ENCODE measurements around the gene GRPEL1. TPM values are rescaled to one million over a fixed set of nuclear protein-coding genes. Genes with fewer than 3 reads are reported as not detected.

Gene GRPEL1
- total and polyA plus RNA-seq, 2 experiments from 2014 or later = 27.4 to 112 TPM

DNA sequence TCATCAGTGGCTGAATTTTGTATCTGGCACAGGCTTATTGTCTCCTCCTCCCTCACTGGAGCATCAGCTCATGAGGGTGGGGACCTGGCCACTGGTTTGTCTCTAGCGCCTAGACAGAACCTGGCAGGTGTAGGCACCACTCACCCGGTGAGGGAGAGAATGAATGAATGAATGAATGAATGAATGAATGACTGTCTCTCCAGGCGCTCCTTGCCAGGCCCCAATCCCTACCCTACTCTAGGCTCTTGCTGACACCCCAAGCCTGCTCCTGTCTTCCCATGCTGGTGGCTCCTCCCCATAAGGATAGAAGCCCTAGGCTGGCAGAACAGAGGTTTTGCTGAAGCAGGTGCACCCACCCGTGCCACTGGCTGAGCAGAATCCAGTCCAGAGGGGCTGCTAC is 41.3 kb upstream of the GRPEL1 start (continued):
- no peak for TF ChIP-seq NANOG (IDR thresholded peaks at IDR 0.05; ENCODE audit: borderline replicate concordance)
- TF ChIP-seq, protein P1, sequence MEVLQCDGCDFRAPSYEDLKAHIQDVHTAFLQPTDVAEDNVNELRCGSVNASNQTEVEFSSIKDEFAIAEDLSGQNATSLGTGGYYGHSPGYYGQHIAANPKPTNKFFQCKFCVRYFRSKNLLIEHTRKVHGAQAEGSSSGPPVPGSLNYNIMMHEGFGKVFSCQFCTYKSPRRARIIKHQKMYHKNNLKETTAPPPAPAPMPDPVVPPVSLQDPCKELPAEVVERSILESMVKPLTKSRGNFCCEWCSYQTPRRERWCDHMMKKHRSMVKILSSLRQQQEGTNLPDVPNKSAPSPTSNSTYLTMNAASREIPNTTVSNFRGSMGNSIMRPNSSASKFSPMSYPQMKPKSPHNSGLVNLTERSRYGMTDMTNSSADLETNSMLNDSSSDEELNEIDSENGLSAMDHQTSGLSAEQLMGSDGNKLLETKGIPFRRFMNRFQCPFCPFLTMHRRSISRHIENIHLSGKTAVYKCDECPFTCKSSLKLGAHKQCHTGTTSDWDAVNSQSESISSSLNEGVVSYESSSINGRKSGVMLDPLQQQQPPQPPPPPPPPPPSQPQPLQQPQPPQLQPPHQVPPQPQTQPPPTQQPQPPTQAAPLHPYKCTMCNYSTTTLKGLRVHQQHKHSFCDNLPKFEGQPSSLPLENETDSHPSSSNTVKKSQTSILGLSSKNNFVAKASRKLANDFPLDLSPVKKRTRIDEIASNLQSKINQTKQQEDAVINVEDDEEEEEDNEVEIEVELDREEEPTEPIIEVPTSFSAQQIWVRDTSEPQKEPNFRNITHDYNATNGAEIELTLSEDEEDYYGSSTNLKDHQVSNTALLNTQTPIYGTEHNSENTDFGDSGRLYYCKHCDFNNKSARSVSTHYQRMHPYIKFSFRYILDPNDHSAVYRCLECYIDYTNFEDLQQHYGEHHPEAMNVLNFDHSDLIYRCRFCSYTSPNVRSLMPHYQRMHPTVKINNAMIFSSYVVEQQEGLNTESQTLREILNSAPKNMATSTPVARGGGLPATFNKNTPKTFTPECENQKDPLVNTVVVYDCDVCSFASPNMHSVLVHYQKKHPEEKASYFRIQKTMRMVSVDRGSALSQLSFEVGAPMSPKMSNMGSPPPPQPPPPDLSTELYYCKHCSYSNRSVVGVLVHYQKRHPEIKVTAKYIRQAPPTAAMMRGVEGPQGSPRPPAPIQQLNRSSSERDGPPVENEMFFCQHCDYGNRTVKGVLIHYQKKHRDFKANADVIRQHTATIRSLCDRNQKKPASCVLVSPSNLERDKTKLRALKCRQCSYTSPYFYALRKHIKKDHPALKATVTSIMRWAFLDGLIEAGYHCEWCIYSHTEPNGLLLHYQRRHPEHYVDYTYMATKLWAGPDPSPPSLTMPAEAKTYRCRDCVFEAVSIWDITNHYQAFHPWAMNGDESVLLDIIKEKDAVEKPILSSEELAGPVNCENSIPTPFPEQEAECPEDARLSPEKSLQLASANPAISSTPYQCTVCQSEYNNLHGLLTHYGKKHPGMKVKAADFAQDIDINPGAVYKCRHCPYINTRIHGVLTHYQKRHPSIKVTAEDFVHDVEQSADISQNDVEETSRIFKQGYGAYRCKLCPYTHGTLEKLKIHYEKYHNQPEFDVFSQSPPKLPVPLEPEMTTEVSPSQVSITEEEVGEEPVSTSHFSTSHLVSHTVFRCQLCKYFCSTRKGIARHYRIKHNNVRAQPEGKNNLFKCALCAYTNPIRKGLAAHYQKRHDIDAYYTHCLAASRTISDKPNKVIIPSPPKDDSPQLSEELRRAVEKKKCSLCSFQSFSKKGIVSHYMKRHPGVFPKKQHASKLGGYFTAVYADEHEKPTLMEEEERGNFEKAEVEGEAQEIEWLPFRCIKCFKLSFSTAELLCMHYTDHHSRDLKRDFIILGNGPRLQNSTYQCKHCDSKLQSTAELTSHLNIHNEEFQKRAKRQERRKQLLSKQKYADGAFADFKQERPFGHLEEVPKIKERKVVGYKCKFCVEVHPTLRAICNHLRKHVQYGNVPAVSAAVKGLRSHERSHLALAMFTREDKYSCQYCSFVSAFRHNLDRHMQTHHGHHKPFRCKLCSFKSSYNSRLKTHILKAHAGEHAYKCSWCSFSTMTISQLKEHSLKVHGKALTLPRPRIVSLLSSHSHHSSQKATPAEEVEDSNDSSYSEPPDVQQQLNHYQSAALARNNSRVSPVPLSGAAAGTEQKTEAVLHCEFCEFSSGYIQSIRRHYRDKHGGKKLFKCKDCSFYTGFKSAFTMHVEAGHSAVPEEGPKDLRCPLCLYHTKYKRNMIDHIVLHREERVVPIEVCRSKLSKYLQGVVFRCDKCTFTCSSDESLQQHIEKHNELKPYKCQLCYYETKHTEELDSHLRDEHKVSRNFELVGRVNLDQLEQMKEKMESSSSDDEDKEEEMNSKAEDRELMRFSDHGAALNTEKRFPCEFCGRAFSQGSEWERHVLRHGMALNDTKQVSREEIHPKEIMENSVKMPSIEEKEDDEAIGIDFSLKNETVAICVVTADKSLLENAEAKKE (CRISPR knock-in tag; IDR thresholded peaks at IDR 0.05) = no peak
- TF ChIP-seq JUNB (IDR thresholded peaks at IDR 0.05; ENCODE audit: unreplicated experiment) = no peak
- no peak for TF ChIP-seq EZH2 (IDR thresholded peaks at IDR 0.05; ENCODE audit: low read depth, unreplicated experiment)
- TF ChIP-seq ZNF331 (CRISPR knock-in tag; IDR thresholded peaks at IDR 0.05; ENCODE audit: low read depth) = no peak
- TF ChIP-seq POLR2AphosphoS5 (IDR thresholded peaks at IDR 0.05; ENCODE audit: low read depth) = no peak

DNA sequence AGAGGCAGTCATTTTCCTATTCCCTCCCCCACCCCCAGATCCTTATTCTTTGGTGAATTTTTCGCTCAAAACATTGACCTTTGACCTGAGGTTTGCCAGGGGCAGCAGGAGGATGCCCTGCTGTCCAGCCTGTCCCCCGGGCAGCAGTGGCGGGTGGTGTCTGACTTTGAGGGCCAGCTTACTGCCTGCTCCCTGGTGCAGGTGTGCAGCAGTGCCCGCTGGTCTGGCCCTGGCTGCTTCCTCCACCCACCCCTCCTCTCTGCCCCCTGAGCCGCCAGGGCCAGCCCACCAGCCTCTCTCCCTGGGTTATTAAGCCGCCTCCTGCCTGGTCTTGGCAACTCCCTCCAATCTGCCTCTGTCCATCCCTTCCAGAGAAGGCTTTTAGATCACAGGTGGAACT is 40.8 kb upstream of the GRPEL1 start:
- H4K20me1 ChIP-seq (replicated peaks; ENCODE audit: insufficient read depth) = no peaks in the 10 kb centered on the region
- no peak overlapping the region for H3K4me3 ChIP-seq
- H3K79me2 ChIP-seq (replicated peaks; ENCODE audit: insufficient read depth) = no peaks in the 10 kb centered on the region
- no peak overlapping the region for H2AFZ ChIP-seq
- no peak for ATAC-seq
- H3K4me2 ChIP-seq = no peak overlapping the region
- Mint-ChIP-seq H3K27me3 (ENCODE audit: insufficient read depth, low read depth, poor library complexity) (peaks cover 18% of the 10 kb centered on the region), H3K9me3 (no peaks in the 10 kb centered on the region; the same call in 2 of the 3 replicates), H3K4me1 (peaks cover 5% of the 10 kb centered on the region; the same call in 1 of the 3 replicates), H3K27ac (no peak overlapping the region), H3K4me3 (no peak overlapping the region), H3K36me3 (ENCODE audit: low read depth) (no peaks in the 10 kb centered on the region)
- H3F3A ChIP-seq (replicated peaks; ENCODE audit: low read depth) = no peaks in the 10 kb centered on the region
- no peak for DNase-seq (ENCODE audit: low spot score)
- H3K9me2 ChIP-seq (ENCODE audit: insufficient read depth) = no peaks in the 10 kb centered on the region
- H3K27me3 ChIP-seq (ENCODE audit: insufficient read depth) = peaks cover 6% of the 10 kb centered on the region
- H3K27ac ChIP-seq (ENCODE audit: low read depth) = no peak overlapping the region
- no peaks in the 10 kb centered on the region; the same call in 1 of the 2 replicates for H3K4me1 ChIP-seq (ENCODE audit: insufficient read depth)
- H3K36me3 ChIP-seq (ENCODE audit: insufficient read depth) = no peaks in the 10 kb centered on the region
- no peak for TF ChIP-seq CREB1 (CRISPR knock-in tag; IDR thresholded peaks at IDR 0.05; ENCODE audit: low read depth)
- TF ChIP-seq ZNF331 (CRISPR knock-in tag; IDR thresholded peaks at IDR 0.05; ENCODE audit: low read depth) = no peak
- TF ChIP-seq NANOG (IDR thresholded peaks at IDR 0.05; ENCODE audit: borderline replicate concordance) = no peak
- no peak for TF ChIP-seq STAT1 (IDR thresholded peaks at IDR 0.05; ENCODE audit: unreplicated experiment)
- TF ChIP-seq, protein P2, sequence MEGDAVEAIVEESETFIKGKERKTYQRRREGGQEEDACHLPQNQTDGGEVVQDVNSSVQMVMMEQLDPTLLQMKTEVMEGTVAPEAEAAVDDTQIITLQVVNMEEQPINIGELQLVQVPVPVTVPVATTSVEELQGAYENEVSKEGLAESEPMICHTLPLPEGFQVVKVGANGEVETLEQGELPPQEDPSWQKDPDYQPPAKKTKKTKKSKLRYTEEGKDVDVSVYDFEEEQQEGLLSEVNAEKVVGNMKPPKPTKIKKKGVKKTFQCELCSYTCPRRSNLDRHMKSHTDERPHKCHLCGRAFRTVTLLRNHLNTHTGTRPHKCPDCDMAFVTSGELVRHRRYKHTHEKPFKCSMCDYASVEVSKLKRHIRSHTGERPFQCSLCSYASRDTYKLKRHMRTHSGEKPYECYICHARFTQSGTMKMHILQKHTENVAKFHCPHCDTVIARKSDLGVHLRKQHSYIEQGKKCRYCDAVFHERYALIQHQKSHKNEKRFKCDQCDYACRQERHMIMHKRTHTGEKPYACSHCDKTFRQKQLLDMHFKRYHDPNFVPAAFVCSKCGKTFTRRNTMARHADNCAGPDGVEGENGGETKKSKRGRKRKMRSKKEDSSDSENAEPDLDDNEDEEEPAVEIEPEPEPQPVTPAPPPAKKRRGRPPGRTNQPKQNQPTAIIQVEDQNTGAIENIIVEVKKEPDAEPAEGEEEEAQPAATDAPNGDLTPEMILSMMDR (conservative IDR thresholded peaks at IDR 0.05; ENCODE audit: low read depth in 2 of 2) = no peak
- TF ChIP-seq, protein P3, sequence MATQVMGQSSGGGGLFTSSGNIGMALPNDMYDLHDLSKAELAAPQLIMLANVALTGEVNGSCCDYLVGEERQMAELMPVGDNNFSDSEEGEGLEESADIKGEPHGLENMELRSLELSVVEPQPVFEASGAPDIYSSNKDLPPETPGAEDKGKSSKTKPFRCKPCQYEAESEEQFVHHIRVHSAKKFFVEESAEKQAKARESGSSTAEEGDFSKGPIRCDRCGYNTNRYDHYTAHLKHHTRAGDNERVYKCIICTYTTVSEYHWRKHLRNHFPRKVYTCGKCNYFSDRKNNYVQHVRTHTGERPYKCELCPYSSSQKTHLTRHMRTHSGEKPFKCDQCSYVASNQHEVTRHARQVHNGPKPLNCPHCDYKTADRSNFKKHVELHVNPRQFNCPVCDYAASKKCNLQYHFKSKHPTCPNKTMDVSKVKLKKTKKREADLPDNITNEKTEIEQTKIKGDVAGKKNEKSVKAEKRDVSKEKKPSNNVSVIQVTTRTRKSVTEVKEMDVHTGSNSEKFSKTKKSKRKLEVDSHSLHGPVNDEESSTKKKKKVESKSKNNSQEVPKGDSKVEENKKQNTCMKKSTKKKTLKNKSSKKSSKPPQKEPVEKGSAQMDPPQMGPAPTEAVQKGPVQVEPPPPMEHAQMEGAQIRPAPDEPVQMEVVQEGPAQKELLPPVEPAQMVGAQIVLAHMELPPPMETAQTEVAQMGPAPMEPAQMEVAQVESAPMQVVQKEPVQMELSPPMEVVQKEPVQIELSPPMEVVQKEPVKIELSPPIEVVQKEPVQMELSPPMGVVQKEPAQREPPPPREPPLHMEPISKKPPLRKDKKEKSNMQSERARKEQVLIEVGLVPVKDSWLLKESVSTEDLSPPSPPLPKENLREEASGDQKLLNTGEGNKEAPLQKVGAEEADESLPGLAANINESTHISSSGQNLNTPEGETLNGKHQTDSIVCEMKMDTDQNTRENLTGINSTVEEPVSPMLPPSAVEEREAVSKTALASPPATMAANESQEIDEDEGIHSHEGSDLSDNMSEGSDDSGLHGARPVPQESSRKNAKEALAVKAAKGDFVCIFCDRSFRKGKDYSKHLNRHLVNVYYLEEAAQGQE (IDR thresholded peaks at IDR 0.05; ENCODE audit: unreplicated experiment) = no peak
- no peak for TF ChIP-seq ZNF114 (CRISPR knock-in tag; IDR thresholded peaks at IDR 0.05)
